HG02571 (cell line): ENCODE results near the gene NKX6-2.
"Not testable (repeated sequence)": the region's sequence is repeated elsewhere in the genome, so short reads cannot be mapped to it uniquely, and the experiment has no call there.

Source experiments
- ATAC-seq: cut with Tn5 transposase; IDR thresholded peaks from one replicate; pipeline ENCODE4 v1.9.1; 2021; ENCODE audit warnings: mild to moderate bottlenecking, moderate library complexity; ENCODE audit not compliant: unreplicated experiment

Gene NKX6-2

DNA sequence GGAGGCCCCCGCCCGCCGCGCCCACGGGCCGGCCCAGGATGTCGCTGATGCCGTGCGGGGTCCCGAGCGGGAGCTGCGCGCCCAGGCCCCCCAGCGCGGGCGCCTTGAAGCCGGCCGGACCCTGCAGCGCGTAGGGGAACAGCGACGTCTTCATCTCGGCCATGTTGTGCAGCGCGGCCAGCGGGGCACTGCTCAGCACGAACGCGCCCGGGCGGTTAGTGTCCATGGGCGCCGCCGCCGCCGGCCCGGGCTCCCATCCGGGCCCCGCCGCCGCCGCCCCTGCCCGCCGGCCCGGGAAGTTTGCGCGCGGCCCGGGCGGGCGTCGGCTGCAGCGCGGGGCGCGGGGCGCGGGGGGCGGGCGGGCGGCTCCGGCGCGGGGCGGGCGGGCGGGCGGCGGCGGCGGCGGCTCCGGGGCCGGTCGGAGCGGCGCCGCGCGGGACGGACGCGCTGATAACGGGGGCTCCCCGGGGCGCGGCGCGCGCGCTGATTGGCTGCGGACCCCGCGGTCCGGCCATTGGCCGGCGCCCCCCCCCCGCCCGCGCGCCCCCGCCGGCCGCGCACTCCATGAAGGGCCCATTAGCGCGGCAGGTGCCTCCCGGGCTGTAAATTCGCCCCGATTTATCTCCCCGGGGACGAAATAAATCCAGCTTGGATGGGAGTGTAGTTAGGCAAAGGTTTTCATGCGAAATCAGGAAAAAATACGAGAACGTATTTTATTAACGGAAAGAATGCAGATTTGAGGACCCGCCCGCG, at the start of gene NKX6-2:
Gene NKX6-2 (minus strand): TSS at position 425 of the 753 bp plus-strand sequence. CDS start 199 bp downstream, at position 226.
- no peak for ATAC-seq

DNA sequence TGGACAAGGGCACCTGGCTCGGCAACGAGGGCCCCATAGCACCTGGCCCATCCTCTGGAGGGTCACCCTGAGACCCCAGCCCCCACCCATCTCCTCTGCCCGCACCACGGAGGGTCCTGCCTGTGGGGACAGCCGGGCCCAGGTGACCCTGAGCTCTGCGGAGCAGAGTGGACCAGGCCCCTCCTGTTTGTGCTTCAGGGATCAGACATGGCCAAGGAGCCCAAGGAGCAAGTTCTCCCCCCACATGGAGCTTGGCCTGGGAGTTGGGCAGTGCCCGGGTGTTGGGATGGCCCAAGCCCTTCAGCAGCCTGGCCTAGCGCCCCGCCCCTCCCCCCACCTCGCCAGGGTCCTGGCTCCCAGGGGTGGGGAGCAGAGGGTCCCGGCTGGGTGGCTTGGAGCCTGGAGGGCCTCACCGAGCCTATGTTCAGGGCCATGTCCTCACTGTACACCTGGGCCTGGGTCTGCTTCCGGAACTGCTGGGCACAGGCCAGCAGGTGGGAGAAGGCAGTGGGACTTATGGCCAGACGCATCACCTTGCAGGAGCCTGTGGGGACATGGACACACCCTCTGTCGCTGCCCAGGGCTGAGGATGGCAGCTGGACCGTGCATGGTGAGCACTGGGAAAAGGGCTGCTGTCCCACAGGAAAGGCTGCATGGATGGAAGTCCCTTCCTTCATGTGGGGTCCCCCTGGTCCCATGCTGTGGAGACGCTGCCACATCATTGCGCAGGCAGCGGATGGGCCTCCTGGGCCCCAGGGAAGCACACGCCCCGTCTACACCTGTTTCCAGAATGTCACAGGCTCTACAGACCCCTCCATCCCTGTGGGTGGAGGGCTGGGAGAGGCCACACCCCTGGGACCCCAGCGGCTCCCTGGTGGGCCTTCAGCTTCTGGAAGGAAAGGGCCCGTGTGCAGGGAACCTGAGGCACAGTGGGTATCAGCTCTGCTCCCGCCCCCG, 49.2 kb upstream of the NKX6-2 start:
- ATAC-seq, result no peak

DNA sequence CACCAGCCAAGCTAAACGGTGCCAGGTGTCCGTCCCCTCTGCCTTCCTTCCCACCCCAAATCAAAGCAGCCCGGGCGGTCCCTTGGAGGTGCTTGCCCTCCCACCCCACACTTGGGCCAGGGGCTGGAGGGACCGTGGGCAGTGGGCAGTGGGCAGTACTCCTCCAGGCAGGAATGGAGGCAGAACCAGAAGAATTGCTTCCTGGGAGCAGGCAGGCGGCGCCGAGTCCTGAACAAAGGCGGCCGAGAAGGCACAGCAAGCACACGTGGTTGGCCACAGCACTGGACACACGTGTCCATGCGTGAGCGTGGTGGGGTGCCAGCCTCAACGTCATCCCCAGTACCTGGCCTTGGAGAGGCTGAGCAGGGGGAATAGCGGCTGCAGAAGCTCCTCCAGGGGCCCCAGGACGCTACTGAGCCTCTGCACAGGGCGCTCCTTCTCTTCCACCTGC, 48.4 kb upstream of the NKX6-2 start:
- no peak for ATAC-seq

DNA sequence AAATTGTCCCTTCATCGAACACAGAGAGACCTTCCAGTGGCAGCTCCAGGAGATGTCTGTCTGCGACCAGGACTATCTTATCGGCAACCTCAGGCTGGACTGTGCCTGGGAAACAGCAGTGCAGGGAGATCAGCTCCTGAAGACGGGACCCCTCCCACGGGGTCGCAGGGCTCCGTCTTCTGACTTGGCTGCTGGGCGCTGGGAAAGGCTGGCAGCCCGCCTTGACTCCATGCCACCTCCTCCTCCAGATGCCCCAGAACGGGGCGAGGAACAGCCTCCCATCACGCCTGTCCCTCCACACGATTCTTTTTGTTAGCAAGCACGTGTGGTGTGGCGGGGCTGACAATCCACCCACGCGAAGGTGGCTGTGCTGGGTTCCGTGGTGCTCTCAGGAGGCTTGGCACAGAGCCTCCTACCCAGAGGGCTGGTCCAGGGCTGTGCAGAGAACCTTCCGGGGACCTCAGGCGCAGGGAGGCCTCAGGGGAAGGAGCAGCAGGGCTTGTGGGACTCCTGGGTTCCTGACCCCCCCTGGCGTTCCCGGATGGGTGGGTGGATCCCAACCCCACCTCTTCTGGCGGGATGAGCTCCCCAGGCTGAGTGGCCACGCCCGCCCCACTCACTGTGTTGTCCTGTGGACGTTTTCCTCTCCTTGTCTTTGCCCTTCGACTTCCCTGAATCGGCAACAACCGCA, 47.6 kb upstream of the NKX6-2 start:
- no peak for ATAC-seq

DNA sequence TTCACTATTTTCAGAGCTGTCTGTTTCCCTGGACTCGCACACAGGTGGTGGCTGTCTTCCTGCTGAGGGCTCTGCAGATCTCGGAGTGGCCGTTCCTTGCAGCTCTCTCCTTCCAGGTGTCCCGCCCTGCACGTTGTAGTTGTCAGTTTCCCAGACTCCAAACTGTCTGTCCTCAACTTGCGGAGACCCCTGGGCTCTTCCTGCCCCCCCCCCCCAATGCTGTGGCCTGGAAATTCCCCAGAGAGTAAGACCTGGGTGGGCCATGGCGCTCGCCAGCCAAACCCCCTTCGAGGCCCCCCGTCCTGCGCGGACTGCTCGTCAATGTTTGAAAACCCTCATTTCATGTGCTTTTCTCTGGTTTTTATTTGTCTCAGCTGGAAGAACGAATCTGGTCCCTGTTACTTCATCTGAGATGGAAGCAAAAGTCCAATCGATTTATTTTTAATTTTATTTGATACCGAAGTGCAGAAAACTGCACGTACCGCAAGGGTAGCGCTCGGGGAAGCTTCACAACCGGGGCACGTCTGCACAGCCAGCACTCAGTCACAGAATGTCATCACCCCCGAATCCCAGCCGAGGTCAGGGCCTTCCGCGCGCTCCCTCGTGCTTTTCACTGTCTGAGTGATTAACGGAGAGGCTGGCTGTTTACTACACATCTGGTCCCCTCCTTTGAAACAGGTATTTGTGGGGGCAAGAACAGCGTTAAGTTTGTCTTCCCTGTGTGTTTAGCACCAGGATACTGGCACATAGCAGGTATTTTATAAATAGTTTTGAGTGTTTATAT, 46.4 kb upstream of the NKX6-2 start:
- ATAC-seq, result no peak

DNA sequence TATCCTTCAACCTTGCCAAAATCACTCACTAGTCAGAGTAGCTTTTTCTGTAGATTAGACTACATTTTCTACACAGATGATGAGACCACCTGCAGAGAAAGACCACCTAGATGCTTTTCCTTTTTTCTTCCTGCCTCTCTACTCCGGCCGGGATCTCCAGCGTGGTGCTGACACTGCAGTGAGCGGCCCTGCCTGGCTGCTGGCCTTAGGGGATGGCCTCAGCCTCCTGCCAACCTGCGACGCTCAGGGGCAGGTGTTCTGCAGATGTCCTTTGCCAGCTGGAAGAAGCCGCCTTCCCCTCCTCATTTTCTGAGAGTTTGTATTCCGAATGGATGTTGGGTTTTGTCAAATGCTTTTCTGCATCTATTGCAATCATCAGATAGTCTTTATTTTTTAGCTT, 43.5 kb upstream of the NKX6-2 start:
- no peak for ATAC-seq

DNA sequence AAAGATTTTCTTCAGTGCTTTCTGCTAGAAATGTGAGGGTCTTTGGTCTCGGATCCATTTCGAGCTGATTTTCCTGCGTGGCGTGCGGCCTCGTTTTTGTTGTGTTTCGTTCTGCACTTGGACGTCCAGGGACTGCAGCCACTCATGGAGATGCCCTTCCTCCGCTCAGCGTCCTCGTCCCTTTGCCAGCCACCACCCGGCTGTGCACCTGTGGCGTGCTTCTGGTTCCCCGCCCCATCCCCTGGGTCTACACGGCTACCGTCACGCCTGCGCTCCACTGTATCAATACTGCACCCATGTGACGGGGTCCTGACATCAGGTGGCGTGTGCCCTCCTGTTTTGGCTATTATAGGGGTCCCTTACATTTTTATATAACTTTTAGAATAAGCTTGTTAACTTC, 42.7 kb upstream of the NKX6-2 start:
- no peak for ATAC-seq

DNA sequence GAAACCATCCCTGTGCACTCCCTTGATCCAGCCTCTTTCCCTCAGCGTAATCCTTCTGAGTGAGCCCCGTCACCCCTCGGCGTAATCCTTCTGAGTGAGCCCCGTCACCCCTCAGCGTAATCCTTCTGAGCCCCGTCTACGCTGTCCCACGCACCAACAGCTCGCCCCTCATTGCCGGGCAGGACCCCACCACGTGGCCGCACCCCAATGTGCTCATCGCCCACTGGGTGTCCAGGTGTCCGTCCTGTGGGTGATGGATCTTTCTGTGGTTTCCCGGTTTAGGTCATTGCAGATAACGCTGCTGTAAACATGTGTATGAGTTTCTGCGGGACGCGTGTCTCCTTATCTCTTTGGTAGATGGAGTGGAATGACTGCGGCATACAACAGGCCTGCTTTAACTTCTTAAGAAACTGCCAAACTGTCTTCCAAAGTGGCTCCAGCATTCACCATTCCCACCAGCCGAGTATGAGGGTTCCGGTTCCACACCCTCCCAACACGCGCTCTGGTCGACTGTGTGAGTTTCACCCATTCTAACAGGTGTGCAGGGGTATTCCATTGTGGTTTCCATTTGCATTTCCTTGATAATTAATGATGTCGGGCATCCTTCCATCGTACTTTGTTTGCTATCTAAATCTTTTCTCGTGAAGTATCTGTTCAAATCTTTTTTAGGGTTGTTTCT, 42.1 kb upstream of the NKX6-2 start:
- ATAC-seq, result no peak

DNA sequence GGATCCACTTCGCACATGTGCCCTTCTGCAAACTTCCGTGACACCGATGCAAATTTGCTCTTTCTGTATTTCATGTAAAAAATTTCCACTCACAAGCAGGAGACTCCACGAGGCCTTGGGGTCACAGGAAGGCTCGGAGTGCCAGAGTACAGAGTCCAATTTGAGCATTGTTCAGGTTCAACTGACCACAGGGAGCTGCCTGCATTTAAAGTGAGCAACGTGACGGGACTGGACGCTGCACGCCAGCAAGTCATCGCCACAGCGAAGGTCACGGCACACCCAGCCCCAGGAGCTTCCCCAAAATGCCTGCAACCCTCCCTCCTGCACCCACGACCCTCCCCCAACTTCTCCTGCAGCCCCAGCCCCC, 41.5 kb upstream of the NKX6-2 start:
- no peak for ATAC-seq

DNA sequence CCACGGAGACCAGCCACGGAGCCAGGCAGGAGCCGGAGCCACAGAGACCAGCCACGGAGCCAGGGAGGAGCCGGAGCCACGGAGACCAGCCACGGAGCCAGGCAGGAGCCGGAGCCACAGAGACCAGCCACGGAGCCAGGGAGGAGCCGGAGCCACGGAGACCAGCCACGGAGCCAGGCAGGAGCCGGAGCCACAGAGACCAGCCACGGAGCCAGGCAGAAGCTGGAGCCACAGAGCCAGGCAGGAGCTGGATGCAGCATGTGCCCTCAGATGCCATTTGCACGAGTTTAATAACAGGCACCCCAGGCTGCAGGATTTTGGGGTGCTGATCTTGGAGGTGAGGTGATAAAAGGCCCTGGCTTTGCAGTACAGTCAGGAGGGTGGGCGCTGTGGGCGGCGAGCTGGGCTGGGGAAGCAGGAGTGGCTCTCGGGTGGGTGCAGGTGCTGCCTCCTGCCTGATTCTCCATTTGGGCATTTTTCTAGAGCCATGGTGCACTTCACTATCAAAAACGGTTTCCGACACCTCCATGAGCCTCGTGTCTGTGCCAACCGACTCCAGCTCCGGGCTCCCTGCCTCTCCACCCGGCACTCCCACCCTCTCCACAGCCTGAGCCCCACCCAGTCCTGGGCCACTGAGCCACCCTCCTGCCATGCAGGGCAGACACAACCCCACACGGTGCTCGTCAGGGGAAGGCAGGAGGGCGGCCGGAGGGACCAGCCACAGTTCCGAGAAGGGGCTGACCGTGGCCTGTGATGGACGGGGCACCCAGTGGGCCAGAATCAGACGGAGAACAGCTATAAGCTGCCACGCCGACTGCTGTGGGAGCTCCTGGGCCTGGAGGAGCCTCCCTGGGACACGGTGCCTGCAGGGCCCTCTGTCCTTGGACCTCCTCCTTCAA, 40.8 kb upstream of the NKX6-2 start:
- ATAC-seq, result no peak

DNA sequence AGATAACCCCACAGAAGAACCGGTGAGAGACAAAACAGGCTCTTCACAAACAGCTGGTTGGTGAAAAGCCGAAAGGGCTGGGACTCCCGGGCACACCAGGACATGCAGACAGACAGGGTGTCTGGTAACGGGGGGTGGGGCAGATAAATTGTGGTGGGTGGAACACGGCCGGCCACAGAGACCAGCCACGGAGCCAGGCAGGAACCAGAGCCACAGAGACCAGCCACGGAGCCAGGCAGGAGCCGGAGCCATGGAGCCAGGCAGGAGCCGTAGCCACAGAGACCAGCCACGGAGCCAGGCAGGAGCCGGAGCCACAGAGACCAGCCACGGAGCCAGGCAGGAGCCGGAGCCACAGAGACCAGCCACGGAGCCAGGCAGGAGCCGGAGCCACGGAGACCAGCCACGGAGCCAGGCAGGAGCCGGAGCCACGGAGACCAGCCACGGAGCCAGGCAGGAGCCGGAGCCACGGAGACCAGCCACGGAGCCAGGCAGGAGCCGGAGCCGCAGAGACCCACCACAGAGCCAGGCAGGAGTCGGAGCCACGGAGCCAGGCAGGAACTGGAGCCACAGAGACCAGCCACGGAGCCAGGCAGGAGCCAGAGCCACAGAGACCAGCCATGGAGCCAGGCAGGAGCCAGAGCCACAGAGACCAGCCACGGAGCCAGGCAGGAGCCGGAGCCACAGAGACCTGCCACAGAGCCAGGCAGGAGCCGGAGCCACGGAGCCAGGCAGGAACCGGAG, 40.0 kb upstream of the NKX6-2 start:
- ATAC-seq, result not testable (repeated sequence)

DNA sequence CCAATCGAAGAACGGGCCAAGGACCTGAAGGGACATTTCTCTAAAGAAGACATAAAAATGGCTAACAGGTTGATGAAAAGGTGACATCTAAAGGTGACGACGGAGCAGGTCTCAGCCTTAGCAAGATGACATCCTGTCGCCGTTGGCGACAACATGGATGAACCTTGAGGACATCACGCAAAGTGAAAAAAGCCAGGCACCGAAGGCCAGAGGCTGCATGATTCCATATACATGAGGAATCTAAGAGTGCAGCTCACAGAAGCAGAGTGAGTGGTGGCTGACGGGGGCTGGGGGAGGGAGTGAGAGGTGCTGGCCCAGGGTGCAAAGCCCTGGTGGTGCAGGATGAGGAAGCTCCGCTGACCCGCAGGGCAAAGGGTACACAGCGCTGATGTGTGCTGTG, 34.1 kb upstream of the NKX6-2 start:
- ATAC-seq, result no peak

DNA sequence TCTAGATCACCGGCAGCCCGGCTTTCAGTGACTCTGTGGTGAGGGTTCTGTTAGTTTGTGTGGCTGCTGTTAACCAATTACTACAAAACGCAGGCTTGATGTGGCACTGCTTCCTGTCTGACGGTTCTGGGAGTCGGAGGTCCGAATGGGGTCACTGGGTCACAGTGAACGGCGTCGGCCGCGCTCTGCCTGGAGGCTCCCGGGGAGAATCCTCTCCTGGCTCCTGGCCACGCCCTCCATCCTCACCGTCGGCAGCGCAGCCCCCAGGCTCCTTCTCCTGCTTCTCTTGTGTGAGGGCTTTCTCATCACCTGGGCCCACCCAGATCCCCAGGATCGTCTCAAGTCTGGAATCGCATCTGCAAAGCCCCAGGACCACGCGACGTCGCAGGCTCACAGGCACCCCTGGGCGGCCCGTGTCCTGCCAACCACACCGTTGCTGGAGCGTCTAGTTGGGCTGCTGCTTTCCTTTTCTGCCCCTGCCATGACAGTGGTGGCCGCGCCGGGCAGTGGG, 31.8 kb upstream of the NKX6-2 start:
- ATAC-seq, result no peak

DNA sequence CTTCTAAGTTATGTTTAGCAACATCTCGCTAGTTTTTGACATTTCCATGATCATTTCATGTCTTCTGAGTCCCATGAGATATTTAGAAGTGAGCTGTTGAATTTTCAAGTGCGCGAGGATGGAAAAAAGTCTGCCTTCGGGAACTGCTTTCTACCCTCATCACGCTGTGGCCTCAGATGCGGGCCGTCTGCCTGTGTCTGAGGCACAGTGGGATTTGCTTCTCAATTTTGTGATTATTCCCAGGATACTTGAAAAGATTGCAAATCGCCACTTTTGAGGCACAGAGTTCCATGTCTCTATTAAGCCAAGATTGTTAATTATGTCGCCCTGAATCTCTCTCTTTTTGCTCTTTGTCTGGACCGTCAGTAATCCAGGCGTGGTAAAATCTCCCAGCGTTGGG, 30.8 kb upstream of the NKX6-2 start:
- ATAC-seq, result no peak

DNA sequence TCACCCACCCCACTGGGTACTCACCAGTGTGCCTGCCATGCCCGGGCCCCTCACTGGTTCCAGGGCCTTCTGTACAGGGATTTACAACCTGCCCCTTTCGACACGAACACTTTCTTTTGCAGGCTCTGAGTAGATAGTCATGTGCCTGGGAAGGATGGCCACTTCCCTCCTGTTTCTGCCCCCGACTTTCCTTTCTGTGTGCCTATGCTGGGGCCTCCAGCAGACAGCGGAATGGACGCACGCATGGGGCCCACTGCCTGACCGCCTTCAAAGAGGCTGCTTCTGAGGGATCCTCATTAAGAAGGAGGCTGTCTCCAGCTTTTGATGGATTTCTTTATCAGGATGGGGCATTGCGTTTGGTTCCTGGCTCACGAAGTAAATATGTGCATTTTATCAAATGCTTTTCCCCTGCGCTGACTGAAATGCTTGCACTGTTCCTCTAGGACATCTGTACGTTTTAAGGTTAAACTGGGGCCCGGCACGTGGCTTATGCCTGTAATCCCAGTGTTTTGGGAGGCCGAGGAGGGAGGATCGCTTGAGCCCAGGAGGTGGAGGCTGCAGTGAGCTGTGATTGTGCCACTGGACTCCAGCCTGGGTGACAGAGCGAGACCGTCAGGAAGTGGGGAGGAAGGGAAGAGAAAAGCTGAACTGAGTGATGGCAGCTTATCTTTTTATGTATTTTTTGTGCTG, 29.4 kb upstream of the NKX6-2 start:
- ATAC-seq, result no peak

DNA sequence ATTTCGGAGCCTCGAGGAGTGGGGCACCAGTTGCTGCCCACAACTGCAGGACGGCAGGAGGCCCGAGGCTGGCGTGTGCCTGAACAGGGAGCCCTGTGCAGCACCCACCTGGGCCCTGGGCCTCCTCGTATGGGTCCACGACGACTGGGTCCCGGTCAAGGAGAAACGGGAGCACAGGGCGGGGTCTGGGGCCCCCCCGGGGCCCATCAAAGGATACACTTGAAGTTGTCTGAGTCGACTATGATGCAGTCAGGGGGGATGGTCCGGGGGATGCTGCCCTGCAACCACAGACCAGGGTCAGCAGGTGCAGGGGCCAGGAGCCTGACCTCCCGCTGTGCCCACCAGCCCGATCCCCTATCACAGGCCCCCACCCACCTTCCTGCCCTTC, 28.5 kb upstream of the NKX6-2 start:
- ATAC-seq, result no peak
